GM18520 (cell line): ENCODE results near the gene RBFA.
"Not testable (repeated sequence)": the region's sequence is repeated elsewhere in the genome, so short reads cannot be mapped to it uniquely, and the experiment has no call there.

Experiments
- ATAC-seq: cut with Tn5 transposase; IDR thresholded peaks from one replicate; pipeline ENCODE4 v1.9.1; 2021; ENCODE audit not compliant: unreplicated experiment

Gene RBFA, protein sequence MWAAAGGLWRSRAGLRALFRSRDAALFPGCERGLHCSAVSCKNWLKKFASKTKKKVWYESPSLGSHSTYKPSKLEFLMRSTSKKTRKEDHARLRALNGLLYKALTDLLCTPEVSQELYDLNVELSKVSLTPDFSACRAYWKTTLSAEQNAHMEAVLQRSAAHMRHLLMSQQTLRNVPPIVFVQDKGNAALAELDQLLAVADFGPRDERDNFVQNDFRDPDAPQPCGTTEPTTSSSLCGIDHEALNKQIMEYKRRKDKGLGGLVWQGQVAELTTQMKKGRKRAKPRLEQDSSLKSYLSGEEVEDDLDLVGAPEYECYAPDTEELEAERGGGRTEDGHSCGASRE

GRCh38 chr18:80034068-80034851, at the start of gene RBFA:
Gene RBFA, plus strand, starts transcription at chr18:80034434. Its CDS starts 62 bp downstream, at chr18:80034496.
- ATAC-seq, result peak; percentile 71

- no peak for ATAC-seq
Measured at GRCh38 chr18:79985172-79985571, 49.1 kb upstream of the RBFA start.

DNA sequence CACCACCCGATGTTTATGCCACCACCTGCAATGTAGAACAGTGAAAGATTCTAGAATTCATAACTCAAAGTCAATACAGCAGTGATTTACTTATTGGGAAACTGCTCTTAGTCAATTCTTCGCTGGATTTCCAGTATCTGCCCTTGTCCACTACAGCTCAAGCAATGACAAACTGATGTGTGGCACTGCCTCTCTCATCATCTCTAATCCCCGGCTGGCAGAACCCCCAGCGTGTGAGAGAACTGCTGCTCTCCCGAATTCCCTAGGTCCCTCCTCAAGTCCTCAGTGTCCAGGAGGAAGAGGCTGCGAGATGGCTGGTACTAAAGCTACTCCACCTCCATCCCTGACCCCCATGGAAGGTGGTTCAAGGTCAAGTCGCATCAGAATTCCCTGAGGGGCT, 47.5 kb upstream of the RBFA start:
- no peak for ATAC-seq

DNA sequence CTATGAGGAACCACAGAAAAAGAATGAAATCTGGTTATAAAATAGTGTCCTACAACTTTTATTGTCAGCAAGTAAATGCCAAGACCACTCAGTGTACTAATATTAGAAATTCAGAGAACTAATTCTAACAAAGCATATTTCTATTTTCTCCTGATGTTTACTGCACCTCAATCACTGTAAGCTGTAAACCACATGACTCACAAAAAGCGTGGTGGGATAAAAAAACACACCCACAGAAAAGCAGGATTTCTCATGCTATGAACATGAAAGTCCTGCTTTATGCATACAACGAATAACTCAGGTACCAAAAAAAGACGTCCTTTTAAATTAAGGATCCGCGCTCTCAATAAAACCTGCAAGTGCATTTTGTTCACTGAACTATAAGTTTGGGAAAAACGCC, 46.7 kb upstream of the RBFA start:
- ATAC-seq, result no peak

GRCh38 chr18:79988071-79988450, 46.2 kb upstream of the RBFA start:
- ATAC-seq, result peak; percentile 38

GRCh38 chr18:79988451-79989194, 45.6 kb upstream of the RBFA start, which contains the start of gene TXNL4A:
Gene TXNL4A, minus strand, starts transcription at chr18:79988563. Its CDS starts 171 bp downstream, at chr18:79988392.
- peak; percentile 94 for ATAC-seq

DNA sequence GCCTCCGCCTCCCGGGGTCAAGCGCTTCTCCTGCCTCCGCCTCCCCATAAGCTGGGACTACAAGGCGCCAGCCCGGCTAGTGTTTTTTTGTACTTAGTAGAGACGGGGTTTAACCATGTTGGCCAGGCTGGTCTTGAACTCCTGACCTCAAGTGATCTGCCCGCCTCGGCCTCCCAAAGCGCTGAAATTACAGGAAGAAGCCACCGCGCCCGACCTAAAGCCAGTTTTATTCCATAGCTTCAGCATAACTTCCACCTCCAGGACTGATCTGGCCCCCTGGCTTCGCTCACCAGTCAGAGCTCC, 45.1 kb upstream of the RBFA start:
- no peak for ATAC-seq

GRCh38 chr18:79991494-79991893, 42.7 kb upstream of the RBFA start:
- ATAC-seq, result no peak

DNA sequence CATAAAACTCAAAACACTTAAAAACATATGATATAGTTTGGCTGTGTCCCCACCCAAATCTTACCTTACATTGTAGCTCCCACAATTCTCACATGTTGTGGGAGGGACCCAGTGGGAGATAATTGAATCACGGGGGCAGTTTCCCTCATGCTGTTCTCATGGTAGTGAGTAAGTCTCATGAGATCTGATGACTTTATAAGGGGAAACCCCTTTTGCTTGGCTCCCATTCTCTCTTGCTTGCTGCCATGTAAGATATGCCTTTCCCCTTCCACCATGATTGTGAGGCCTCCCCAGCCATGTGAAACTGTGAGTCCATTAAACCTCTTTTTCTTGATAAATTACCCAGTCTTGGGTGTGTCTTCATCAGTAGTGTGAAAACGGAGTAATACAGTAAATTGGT, 34.5 kb upstream of the RBFA start:
- ATAC-seq, result not testable (repeated sequence)

GRCh38 chr18:80000877-80001276, 33.4 kb upstream of the RBFA start:
- no peak for ATAC-seq

- ATAC-seq, result no peak
Measured at GRCh38 chr18:80002468-80002867, 31.8 kb upstream of the RBFA start.

DNA sequence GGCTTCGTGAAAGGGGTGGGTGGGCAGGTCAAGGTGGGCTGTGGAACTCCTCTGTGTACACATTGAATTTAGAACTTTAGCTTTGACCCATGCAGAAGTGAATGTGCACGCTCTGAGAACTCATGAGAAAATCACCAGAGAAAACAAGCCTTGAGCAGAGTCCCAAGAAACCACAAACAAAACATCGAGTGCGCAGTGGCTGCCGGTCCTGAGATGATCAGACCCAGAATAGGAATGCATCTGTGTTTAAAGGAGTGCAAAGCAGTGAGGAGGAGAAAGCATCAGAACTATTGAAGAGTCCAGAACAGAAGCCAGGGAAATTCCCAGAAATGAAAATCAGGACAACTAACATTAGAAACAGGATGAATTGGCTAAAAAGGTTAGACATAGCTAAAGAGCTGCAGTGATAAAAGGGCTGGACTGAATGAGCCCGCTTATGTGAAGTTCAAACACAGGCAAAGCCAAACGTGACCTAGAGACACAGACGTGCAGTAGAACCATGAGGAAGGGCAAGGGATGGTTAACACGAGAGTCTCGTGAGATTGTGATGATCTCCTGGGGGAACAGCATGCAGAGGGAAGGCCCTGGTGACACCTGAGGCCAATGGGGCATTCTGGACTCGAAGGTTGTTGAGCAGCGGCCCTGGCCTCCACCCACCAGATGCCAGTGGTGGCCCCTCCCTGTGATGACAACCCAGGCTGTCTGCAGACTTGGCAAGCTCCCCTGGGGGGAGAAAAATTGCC, 29.5 kb upstream of the RBFA start:
- no peak for ATAC-seq

DNA sequence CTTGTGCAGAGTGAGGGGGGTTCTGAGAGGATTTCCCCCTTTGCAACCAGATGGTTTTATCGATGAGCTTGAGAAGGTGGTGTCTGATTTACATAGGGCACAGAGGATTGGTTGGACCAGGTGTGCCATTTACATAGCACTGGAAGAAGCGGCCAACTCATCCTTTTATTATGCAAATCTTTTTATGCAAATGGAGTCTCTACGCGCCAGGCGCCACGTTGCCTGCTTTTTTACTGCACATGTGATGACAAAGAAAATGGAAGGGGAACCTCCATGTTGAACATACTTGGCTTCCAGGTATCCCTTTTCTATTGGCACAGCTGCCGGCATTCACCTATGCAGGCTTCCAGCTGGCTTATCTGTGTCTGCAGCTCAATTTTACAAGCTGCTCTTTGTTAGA, 27.5 kb upstream of the RBFA start:
- ATAC-seq, result no peak

DNA sequence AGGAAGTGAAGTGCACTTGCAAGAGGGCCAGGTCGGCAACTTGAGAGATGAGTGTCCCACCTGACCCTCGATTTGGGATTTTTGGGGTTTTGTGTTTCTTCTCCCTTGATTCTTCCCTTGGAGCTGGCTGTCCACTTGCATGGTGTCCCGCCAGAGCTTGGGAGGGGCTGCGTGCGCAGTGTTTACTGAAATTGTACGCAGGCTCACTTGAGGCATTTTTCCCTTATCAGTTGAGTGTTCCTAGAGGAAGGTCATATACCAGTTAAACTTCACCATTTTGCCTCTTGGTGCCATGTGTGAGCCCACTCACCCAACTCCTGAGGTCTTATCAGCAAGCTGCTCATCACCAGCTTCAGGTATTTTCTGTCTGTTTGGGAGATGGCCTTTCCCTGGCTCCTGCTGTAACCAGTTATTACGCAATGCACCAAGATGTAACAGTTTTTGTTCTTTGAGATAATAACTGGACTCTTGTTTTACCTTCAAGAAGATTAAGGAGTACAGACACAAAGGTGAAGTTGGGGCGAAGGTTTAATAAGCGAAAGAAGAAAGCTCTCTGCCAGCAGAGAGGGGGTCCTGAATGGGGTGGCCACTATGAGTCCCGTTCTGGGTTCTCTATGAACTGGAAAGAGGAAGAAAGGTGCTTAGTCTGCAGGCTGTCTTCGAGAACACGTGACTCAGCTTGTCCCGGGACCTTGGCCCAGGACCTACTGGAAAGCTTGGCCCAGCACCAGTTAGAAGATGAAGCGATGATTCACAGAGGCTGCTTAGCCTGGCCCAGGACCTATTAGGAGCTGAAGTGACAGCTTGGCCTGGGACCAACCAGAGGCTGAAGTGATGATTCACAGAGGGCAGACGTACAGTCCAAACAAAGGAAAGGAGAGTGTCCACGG, 24.3 kb upstream of the RBFA start:
- no peak for ATAC-seq

DNA sequence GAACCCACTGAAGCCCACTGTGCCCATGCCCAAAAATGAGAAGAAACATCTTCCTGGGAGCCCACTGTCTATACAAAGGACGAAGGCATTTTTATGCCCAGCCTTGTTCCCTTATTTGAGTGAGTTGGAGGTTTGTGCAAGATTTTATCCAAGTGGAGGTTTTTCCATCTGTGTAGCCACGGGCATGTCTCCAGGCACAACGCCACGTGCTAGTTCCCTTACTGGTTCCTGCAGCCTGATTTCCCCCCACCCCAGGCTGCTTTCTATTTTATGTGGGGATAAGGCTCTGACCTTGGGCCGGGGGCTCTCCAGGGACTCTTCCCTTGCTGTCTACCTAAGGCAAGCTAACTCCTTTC, 23.7 kb upstream of the RBFA start:
- no peak for ATAC-seq

GRCh38 chr18:80011496-80012137, 22.6 kb upstream of the RBFA start:
- ATAC-seq, result not testable (repeated sequence)

GRCh38 chr18:80012714-80013113, 21.5 kb upstream of the RBFA start:
- ATAC-seq, result no peak

- ATAC-seq, result no peak
Measured at GRCh38 chr18:80022613-80023012, 11.6 kb upstream of the RBFA start.

DNA sequence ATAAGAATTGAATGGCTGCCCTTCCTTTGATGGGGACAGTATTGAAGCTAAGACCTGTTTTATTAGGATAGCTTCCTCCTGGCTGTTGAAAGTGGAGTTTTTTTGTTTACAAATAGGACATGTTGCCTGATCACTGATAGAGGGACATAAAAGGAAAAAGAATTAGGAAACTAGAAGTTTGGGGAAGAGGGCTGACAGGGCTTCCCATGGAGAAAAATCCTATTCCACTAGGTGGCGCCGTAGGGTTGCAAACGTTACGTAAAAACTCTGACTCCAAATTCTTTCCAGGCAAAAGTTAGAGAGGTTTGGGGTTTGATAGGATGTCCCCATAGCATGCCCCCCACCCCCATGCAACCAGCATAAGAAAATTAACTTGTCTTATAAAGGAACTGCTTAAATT, 11.1 kb upstream of the RBFA start:
- ATAC-seq, result no peak

DNA sequence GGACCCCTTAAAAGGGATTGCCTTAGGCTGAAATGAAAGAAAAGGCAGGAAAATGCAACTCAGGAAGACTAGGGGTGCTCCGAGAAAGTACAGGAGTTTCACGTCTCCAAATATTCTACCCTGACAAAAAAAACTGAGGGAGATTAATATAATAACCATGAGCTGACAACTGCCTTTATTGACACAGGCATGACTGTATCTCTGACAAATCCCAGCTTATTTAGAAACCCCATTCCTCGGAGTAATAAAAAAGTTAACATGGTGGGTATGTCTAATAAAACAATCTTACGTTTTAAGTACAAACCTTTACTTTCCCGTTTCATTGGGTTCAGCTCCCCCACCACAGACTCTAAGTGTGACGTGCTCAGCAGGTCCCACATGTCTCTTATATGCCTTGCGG, 7.9 kb upstream of the RBFA start:
- ATAC-seq, result no peak
